ENCODE measurements around the gene EIF4B.

- no peak for TF ChIP-seq CTCF (IDR thresholded peaks at IDR 0.05; ENCODE audit: control extremely low read depth in 1 of 3, insufficient read depth in 1 of 3, low read depth in 1 of 3, low read length in 3 of 3)
- no peak for TF ChIP-seq EP300 (IDR thresholded peaks at IDR 0.05; ENCODE audit: borderline replicate concordance in 1 of 2, low read depth in 2 of 2, low read length in 2 of 2)
- TF ChIP-seq RAD21 (IDR thresholded peaks at IDR 0.05 in 1 of 2, conservative IDR thresholded peaks at IDR 0.05 in 1 of 2; ENCODE audit: low read depth in 2 of 2, low read length in 2 of 2) = no peak
- TF ChIP-seq RFX5 (IDR thresholded peaks at IDR 0.05; ENCODE audit: borderline replicate concordance, low read depth, low read length) = no peak
- no peak for TF ChIP-seq POLR2A (IDR thresholded peaks at IDR 0.05; ENCODE audit: control extremely low read depth in 1 of 2, low read depth in 2 of 2, low read length in 2 of 2)
- no peak for TF ChIP-seq TCF12 (IDR thresholded peaks at IDR 0.05; ENCODE audit: low read depth, low read length)
- TF ChIP-seq SP1 (IDR thresholded peaks at IDR 0.05; ENCODE audit: low read depth, low read length) = no peak
- TF ChIP-seq EZH2 (IDR thresholded peaks at IDR 0.05; ENCODE audit: low read depth, low read length, severe bottlenecking) = no peak
- TF ChIP-seq HDAC2 (IDR thresholded peaks at IDR 0.05; ENCODE audit: borderline replicate concordance in 1 of 2, low read depth in 2 of 2, low read length in 2 of 2) = no peak
Observed at GRCh38 chr12:53050426-53051057, 44.3 kb downstream of the EIF4B start.
